Skeletal muscle cell (primary cell): ENCODE measurements around the gene CGNL1.

ENCODE experiments used
- DNase-seq: peaks from one replicate; pipeline ENCODE4 v3.0.0-alpha.2; 2010; ENCODE audit warnings: low read depth
- H3K4me3 ChIP-seq: 2 replicates; pipeline ENCODE4 v1.5.1; 2011; ENCODE audit warnings: low read depth, mild to moderate bottlenecking, control low read depth, low read length, moderate library complexity

CGNL1 gene

DNA sequence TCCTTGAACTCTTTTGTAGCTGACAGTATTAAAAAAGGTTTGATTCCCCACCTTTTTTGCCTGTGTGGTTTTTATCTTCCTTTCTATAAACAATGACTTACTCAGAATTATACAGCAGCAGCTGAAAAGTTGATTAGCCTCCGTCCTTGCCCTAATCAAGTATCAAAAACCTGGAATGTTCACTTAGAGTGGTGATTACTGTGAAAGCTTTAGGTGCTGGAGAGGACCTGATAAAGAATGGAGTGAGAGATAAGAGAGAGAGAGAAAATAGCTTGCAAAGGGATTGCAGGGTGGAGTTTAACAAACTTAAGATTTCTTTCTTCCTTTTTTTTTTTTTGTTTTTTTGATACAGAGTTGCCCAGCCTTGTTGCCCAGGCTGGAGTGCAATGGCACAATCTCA, 6.7 kb downstream of the CGNL1 start:
- DNase-seq, result no peak
- no peak overlapping the region for H3K4me3 ChIP-seq

DNA sequence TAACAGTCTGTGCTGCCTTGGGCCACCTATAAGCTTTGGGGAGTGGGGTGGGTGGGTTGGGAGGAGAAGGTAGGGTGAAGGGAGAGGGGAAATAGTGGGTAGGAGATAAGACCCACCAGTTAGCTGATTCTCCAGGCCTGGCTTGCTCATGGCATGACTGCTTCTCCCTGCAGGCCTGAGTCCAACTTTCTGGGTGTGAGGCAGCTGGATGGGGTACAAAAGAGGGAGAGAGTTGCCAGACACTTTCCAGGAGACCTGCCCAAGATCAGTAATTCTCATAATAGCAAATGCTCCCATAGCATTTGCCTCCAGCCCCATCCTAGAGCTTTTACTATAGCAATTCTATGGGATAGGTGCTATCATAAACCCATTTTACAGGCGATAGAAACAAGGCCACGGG, 7.7 kb downstream of the CGNL1 start:
- DNase-seq, result no peak
- no peak overlapping the region for H3K4me3 ChIP-seq

- DNase-seq, result no peak
- H3K4me3 ChIP-seq, result no peak overlapping the region
Observed at GRCh38 chr15:57384816-57385215, 8.5 kb downstream of the CGNL1 start.

GRCh38 chr15:57385923-57386390, 9.7 kb downstream of the CGNL1 start:
- H3K4me3 ChIP-seq, result no peak overlapping the region
- no peak for DNase-seq

GRCh38 chr15:57386976-57387375, 10.7 kb downstream of the CGNL1 start:
- DNase-seq, result no peak
- no peak overlapping the region for H3K4me3 ChIP-seq

- DNase-seq, result no peak
- no peak overlapping the region for H3K4me3 ChIP-seq
Observed at GRCh38 chr15:57387564-57388076, 11.3 kb downstream of the CGNL1 start.

DNA sequence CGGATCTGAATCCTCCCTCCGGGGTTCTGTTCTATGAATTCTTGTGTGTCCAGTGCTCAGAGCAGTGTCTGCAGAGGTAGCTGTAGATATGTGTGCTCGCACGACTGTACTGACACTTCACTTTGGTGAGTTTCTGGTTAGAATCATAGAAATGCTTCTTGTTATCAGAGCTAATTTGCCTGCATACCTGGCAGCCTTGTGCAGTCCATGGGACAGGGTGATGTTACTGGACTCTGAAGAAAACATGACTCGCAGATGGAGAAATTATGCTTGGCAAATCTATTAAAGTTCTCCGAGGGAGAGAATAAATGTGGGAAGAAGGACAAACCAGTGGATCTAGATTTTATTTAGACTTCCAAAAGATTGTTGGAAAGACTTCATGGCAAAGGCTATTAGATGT, 12.2 kb downstream of the CGNL1 start:
- no peak overlapping the region for H3K4me3 ChIP-seq
- DNase-seq, result no peak

GRCh38 chr15:57389991-57390390, 13.7 kb downstream of the CGNL1 start:
- no peak overlapping the region for H3K4me3 ChIP-seq
- DNase-seq, result no peak

DNA sequence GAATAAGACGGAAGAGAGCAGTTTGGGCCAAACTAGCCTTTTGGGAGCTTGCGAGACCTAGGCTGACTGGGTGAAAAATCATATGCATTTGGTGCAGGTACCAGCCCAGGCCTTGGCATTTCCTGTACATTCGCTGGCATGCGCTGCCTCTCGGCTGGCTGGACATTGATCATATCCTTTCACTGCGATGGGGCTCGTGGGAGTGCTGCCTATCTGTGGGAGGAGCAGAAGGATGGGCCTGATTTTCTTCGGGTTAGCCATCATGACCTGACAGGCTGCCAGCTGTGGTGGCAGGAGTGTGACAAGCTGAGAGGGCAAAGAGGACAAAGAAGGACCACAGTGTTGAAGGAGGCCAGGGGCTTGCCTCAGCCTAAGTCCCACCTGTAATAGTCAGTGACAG, 14.3 kb downstream of the CGNL1 start:
- no peak for DNase-seq
- H3K4me3 ChIP-seq, result no peak overlapping the region

- no peak for DNase-seq
Observed at GRCh38 chr15:57391537-57391936, 15.2 kb downstream of the CGNL1 start.

DNA sequence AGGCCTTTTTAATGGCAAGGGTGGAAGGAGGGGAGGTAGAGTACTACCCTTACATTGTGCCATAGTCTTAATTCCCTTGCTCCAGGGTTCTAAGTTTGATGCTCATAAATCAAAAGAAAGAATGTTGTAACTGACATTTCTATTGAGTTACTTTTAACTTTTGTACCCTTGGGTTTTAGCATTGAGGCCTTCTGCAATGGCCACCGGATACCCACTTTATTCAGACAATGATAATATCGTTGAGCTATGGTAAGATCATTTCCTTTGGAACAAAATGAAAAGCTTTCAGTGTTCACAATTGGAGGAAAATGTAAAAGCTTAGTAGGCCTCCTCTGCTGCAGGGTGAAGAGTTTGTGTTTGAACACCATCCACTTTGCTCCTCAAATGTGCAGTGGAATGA, 16.8 kb downstream of the CGNL1 start:
- no peak for DNase-seq

More at GRCh38 chr15:57391537-57391936, 15.2 kb downstream of the CGNL1 start:
- no peak overlapping the region for H3K4me3 ChIP-seq

GRCh38 chr15:57395292-57395691, 19.0 kb downstream of the CGNL1 start:
- H3K4me3 ChIP-seq, result no peak overlapping the region
- DNase-seq, result peak; percentile 52

More for the DNA sequence above, 16.8 kb downstream of the CGNL1 start:
- no peak overlapping the region for H3K4me3 ChIP-seq

- DNase-seq, result no peak
- no peak overlapping the region for H3K4me3 ChIP-seq
Observed at GRCh38 chr15:57398336-57398735, 22.0 kb downstream of the CGNL1 start.

DNA sequence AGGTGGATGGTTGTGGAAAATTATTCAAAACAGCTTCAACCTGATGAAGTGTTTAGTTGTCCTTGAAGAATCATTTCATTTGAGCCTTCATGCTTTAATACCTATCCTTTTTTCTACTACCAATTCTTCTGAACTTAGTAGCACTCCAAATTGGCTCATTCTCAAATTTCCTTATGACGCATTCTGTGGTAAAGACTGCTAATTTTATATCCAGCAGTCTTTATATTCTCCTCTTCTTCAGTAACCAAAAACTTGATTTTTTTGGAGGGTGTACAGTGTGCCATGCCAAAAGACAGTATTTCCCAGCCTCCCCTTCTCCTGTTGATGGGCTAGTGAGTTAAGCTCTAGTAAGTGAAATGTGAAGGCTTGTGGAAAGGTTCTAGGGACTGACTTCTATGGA, 25.2 kb downstream of the CGNL1 start:
- DNase-seq, result no peak
- no peak overlapping the region for H3K4me3 ChIP-seq

DNA sequence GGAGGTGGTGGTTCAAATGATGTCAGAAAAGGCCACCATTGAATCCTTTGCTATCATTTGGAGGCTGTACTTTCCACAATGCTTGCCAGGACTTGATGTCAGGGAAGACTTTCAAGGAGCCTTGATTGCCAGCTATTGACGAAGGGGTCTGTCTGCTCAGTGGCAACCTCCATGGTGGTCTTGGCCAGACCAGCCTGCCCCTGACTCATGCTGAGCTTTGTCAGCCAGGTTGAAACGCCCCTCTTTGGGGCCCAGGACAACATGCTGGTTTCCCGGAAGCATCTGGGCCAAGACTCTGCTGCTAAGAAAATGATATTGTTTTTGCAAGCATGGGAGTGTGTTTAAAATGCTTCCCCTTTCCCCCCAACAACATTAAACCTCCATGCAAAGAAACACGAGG, 26.7 kb downstream of the CGNL1 start:
- H3K4me3 ChIP-seq, result no peak overlapping the region
- DNase-seq, result no peak

GRCh38 chr15:57403566-57404325, 27.4 kb downstream of the CGNL1 start:
- H3K4me3 ChIP-seq, result no peak overlapping the region
- DNase-seq, result no peak

GRCh38 chr15:57405133-57405532, 28.8 kb downstream of the CGNL1 start:
- no peak for DNase-seq
- H3K4me3 ChIP-seq, result no peak overlapping the region

- H3K4me3 ChIP-seq, result no peak overlapping the region
- DNase-seq, result no peak
Observed at GRCh38 chr15:57406062-57406772, 29.9 kb downstream of the CGNL1 start.

- H3K4me3 ChIP-seq, result no peak overlapping the region
- DNase-seq, result no peak
Observed at GRCh38 chr15:57410373-57410772, 34.1 kb downstream of the CGNL1 start.

GRCh38 chr15:57411945-57412768, 35.9 kb downstream of the CGNL1 start:
- DNase-seq, result no peak
- H3K4me3 ChIP-seq, result no peak overlapping the region
